HCT116 (cell line): ENCODE measurements around the gene RPH3AL. TPM values are rescaled to one million over a fixed set of nuclear protein-coding genes. Genes with fewer than 3 reads are reported as not detected.

Source experiments
- ATAC-seq: fragments of 200-7000 bp; cut with Tn5 transposase; 2 replicates; pipeline ENCODE4 v1.9.1; 2020; ENCODE audit warnings: mild to moderate bottlenecking, moderate library complexity
- BruUV-seq: library from RNA; stranded (reverse); fragments of 400-500 nt; replicated peaks from 2 replicates; lab custom pipeline; 2021; lab: Mats Ljungman, UMichigan
- CTCF ChIA-PET: fragments of 300-600 bp; sonication (Branson Sonifier 250); formaldehyde crosslinking; loops from one replicate; lab custom pipeline; 2021; ENCODE audit warnings: antibody characterized with exemption; lab: Charles Lee
- POLR2A ChIA-PET: fragments of 300-600, 350-600 bp; sonication (Branson Sonifier 250); formaldehyde crosslinking; loops from one replicate; lab custom pipeline; 2021; ENCODE audit warnings: antibody characterized with exemption; lab: Charles Lee
- RAD21 ChIA-PET, 2 experiments: fragments of 300-600 bp; sonication (Branson Sonifier 250); formaldehyde crosslinking; loops; one replicate each; lab custom pipeline; 2023; ENCODE audit warnings: low total read pairs in 2 of 2; ENCODE audit not compliant: uncharacterized antibody in 2 of 2, unreplicated experiment in 2 of 2, low non-redundant PET in 1 of 2; lab: Charles Lee
- DNase-seq: peaks from one replicate; pipeline ENCODE4 v3.0.0-alpha.2; 2010; ENCODE audit warnings: low read depth, low spot score
- H2AFZ ChIP-seq: fragments of 200-600 bp; shearing (Covaris generic), sonication (generic); 2 replicates; pipeline ENCODE4 v1.6.1; 2017; ENCODE audit warnings: low read depth, mixed run types, mixed read lengths, antibody characterized with exemption, low read length; ENCODE audit not compliant: poor library complexity, severe bottlenecking
- H3K27ac ChIP-seq: 2 replicates; pipeline ENCODE4 v1.5.1; 2012; ENCODE audit warnings: low read depth, low read length
- H3K27me3 ChIP-seq: fragments of 200-600 bp; sonication (generic); 2 replicates; pipeline ENCODE4 v1.6.1; 2016; ENCODE audit warnings: mixed run types, low read length, mixed read lengths; ENCODE audit not compliant: insufficient read depth
- H3K36me3 ChIP-seq, 2 experiments: fragments of 200-500 bp in 1 of 2; fragments of 200-600 bp in 1 of 2; sonication (Bioruptor generic) in 1 of 2; sonication (generic) in 1 of 2; 2 replicates each; pipeline versions ENCODE4 v1.5.1 to v1.6.1; 2014 to 2016; ENCODE audit warnings: low read length in 2 of 2, inconsistent platforms in 1 of 2, mixed read lengths in 1 of 2, mixed run types in 1 of 2; ENCODE audit not compliant: insufficient read depth in 2 of 2, control insufficient read depth in 1 of 2
- H3K4me1 ChIP-seq, 2 experiments: fragments of 200-600 bp in 1 of 2; sonication (generic) in 1 of 2; 2 replicates each; pipeline versions ENCODE4 v1.5.1 to v1.6.1; 2012 to 2017; ENCODE audit warnings: low read length in 2 of 2, inconsistent platforms in 1 of 2, mild to moderate bottlenecking in 1 of 2, mixed read lengths in 1 of 2, mixed run types in 1 of 2, moderate library complexity in 1 of 2; ENCODE audit not compliant: insufficient read depth in 2 of 2, control insufficient read depth in 1 of 2
- H3K4me2 ChIP-seq: fragments of 200-600 bp; sonication (generic); 2 replicates; pipeline ENCODE4 v1.6.1; 2017; ENCODE audit warnings: mixed run types, low read length, mixed read lengths
- H3K4me3 ChIP-seq, 2 experiments: fragments of 200-600 bp in 1 of 2; sonication (generic) in 1 of 2; replicated peaks in 1 of 2; 2 replicates each; pipeline ENCODE4 v1.5.1; 2011 to 2016; ENCODE audit warnings: low read length in 2 of 2, control low read depth in 1 of 2, low read depth in 1 of 2, mild to moderate bottlenecking in 1 of 2, mixed read lengths in 1 of 2, mixed run types in 1 of 2
- H3K79me2 ChIP-seq: fragments of 200-600 bp; sonication (generic); 2 replicates; pipeline ENCODE4 v1.6.1; 2017; ENCODE audit warnings: mild to moderate bottlenecking, mixed run types, low read length, moderate library complexity, mixed read lengths; ENCODE audit not compliant: insufficient read depth
- H3K9ac ChIP-seq: fragments of 200-600 bp; sonication (generic); 2 replicates; pipeline ENCODE4 v1.6.1; 2016; ENCODE audit warnings: low read length, mixed read lengths
- H3K9me2 ChIP-seq: fragments of 200-600 bp; sonication (generic), shearing (Covaris generic); 2 replicates; pipeline ENCODE4 v1.6.1; 2017; ENCODE audit warnings: mixed run types, mild to moderate bottlenecking, moderate library complexity; ENCODE audit not compliant: insufficient read depth
- H3K9me3 ChIP-seq, 2 experiments: fragments of 200-500 bp in 1 of 2; fragments of 200-600 bp in 1 of 2; sonication (Bioruptor generic) in 1 of 2; sonication (generic) in 1 of 2; 2 replicates each; pipeline ENCODE4 v1.6.1; 2014 to 2017; ENCODE audit warnings: low read length in 2 of 2, mixed read lengths in 2 of 2, inconsistent platforms in 1 of 2, low read depth in 1 of 2, mild to moderate bottlenecking in 1 of 2, mixed run types in 1 of 2, moderate library complexity in 1 of 2; ENCODE audit not compliant: control insufficient read depth in 1 of 2, insufficient read depth in 1 of 2
- H4K20me1 ChIP-seq: fragments of 200-600 bp; sonication (generic), shearing (Covaris generic); 2 replicates; pipeline ENCODE4 v1.6.1; 2017; ENCODE audit warnings: mixed run types, mild to moderate bottlenecking, moderate library complexity; ENCODE audit not compliant: insufficient read depth
- CBX3 ChIP-seq: IDR thresholded peaks from 2 replicates; pipeline ENCODE4 v1.6.1; 2012; ENCODE audit warnings: low read depth
- CTCF ChIP-seq, 3 experiments: fragments of 200-600 bp in 1 of 3; sonication (generic) in 1 of 3; IDR thresholded peaks in 2 of 3; conservative IDR thresholded peaks in 1 of 3; 2 replicates each; pipeline ENCODE4 v1.5.1; 2012 to 2017; ENCODE audit warnings: low read depth in 2 of 3, low read length in 2 of 3, antibody characterized with exemption in 1 of 3, borderline replicate concordance in 1 of 3, control low read depth in 1 of 3, mild to moderate bottlenecking in 1 of 3, mixed read lengths in 1 of 3, mixed run types in 1 of 3, moderate library complexity in 1 of 3; ENCODE audit not compliant: insufficient read depth in 1 of 3
- EGR1 ChIP-seq: IDR thresholded peaks from 2 replicates; pipeline ENCODE4 v1.6.1; 2012; ENCODE audit warnings: low read depth
- EZH2 ChIP-seq: fragments of 200-600 bp; sonication (generic); IDR thresholded peaks from 2 replicates; pipeline ENCODE4 v1.6.1; 2017; ENCODE audit warnings: antibody characterized with exemption, mixed run types
- EZH2phosphoT487 ChIP-seq: fragments of 200-600 bp; IDR thresholded peaks from 2 replicates; pipeline ENCODE4 v1.6.1; 2018; ENCODE audit warnings: antibody characterized with exemption, borderline replicate concordance
- JUND ChIP-seq: IDR thresholded peaks from 2 replicates; pipeline ENCODE4 v1.6.1; 2012
- REST ChIP-seq: IDR thresholded peaks from 2 replicates; pipeline ENCODE4 v1.6.1; 2012; ENCODE audit warnings: low read depth
- SIN3A ChIP-seq: IDR thresholded peaks from 2 replicates; pipeline ENCODE4 v1.6.1; 2012; ENCODE audit warnings: low read depth
- SP1 ChIP-seq: IDR thresholded peaks from 2 replicates; pipeline ENCODE4 v1.6.1; 2012; ENCODE audit warnings: low read depth
- ZBTB33 ChIP-seq: IDR thresholded peaks from 2 replicates; pipeline ENCODE4 v1.6.1; 2011; ENCODE audit warnings: mild to moderate bottlenecking, low read length, moderate library complexity; ENCODE audit not compliant: insufficient replicate concordance; ENCODE audit errors: extremely low read depth
- ZFX ChIP-seq: fragments of 450-650 bp; IDR thresholded peaks from 2 replicates; pipeline ENCODE4 v1.6.1; 2017
- intact Hi-C: fragments of 100-400 bp; cut with micrococcal nuclease; formaldehyde crosslinking; loops from 2 replicates; pipeline ENCODE4 v1.10.0; 2022
- total RNA-seq: library from RNA; stranded (reverse); gene quantifications from one replicate; pipeline ENCODE4 v1.2.1, GENCODE V29; 2021; ENCODE audit not compliant: unreplicated experiment

The RPH3AL gene
- total RNA-seq, 1 experiment from 2014 or later: 17.0 TPM

- ATAC-seq (no peak), DNase-seq (no peak)
- H3K27me3 ChIP-seq: no peaks in the 10 kb centered on the region
- RAD21 ChIA-PET: no interaction called here
- H3K4me3 ChIP-seq: no peak overlapping the region
- peaks cover 0 to 7% of the 10 kb centered on the region in 2 experiments; a peak in 1 of 4 replicates for H3K36me3 ChIP-seq
- no peak overlapping the region for H3K9ac ChIP-seq
- intact Hi-C loops: no loop called here
- H3K79me2 ChIP-seq: no peaks in the 10 kb centered on the region
- H3K9me3 ChIP-seq: no peaks in the 10 kb centered on the region; a peak in 1 of 4 replicates
- no peak overlapping the region for H3K4me2 ChIP-seq
- no TSS peak for BruUV-seq
- POLR2A ChIA-PET: no interaction called here
- no peaks in the 10 kb centered on the region for H3K4me1 ChIP-seq
- H3K9me2 ChIP-seq: no peaks in the 10 kb centered on the region
- CTCF ChIA-PET: no interaction called here
- TF ChIP-seq REST (no peak), ZFX (no peak), JUND (no peak), EGR1 (no peak)
- H2AFZ ChIP-seq: no peak overlapping the region
- H3K27ac ChIP-seq: no peak overlapping the region
- no peaks in the 10 kb centered on the region for H4K20me1 ChIP-seq
Measured at GRCh38 chr17:266219-266618, 86.4 kb downstream of the RPH3AL start.

- Histone ChIP-seq H3K9me2 (no peaks in the 10 kb centered on the region), H3K27ac (no peak overlapping the region), H3K4me1 (no peaks in the 10 kb centered on the region), H3K9ac (no peak overlapping the region), H3K27me3 (no peaks in the 10 kb centered on the region), H4K20me1 (no peaks in the 10 kb centered on the region), H2AFZ (no peak overlapping the region), H3K36me3 (peaks cover 0 to 7% of the 10 kb centered on the region in 2 experiments; a peak in 1 of 4 replicates), H3K4me3 (no peak overlapping the region), H3K4me2 (no peak overlapping the region), H3K79me2 (no peaks in the 10 kb centered on the region), H3K9me3 (no peaks in the 10 kb centered on the region; a peak in 1 of 4 replicates)
- BruUV-seq: no TSS peak
- ATAC-seq (no peak), DNase-seq (no peak)
- RAD21 ChIA-PET: no interaction called here
- CTCF ChIA-PET: no interaction called here
- POLR2A ChIA-PET: no interaction called here
- no peak for TF ChIP-seq CTCF (IDR thresholded peaks at IDR 0.05 in 2 of 3, conservative IDR thresholded peaks at IDR 0.05 in 1 of 3; ENCODE audit: borderline replicate concordance in 1 of 3, insufficient read depth in 1 of 3, low read depth in 2 of 3, low read length in 2 of 3)
- no peak for TF ChIP-seq ZBTB33
- no peak for TF ChIP-seq EZH2phosphoT487
- no peak for TF ChIP-seq JUND
- no peak for TF ChIP-seq EZH2
- no peak for TF ChIP-seq SP1
- no peak for TF ChIP-seq SIN3A
- TF ChIP-seq CBX3: no peak
- intact Hi-C loops: no loop called here
Measured at GRCh38 chr17:265718-266117, 86.9 kb downstream of the RPH3AL start.
